Glomerular visceral epithelial cell (primary cell): ENCODE measurements around the gene SLC22A17.
A peak's percentile ranks its signal among the peaks of the same experiment; 100 is the strongest.

Source experiments
- DNase-seq: peaks from one replicate; pipeline ENCODE4 v3.0.0-alpha.2; 2016; ENCODE audit errors: extremely low spot score

The SLC22A17 gene

DNA sequence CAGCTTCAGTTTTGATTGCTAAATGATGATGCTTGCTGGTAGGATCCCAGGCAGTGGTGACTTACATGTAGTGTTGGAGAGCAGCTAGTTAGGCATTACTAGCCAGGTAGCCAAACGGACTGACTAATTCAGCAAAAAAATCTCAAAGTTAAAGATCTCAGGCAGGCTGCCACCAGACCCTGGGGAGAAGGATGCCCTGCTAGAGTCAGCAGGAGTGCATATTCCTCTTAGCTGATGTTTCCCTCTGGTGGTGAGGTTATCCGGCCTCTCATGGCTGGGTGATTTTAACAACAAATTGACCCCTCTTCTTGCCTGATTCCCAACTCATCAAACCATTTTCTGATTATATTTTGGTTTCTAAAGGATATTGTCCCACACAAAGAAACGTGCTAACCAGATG is 9.5 kb upstream of the SLC22A17 start:
- peak; percentile 11 for DNase-seq

DNA sequence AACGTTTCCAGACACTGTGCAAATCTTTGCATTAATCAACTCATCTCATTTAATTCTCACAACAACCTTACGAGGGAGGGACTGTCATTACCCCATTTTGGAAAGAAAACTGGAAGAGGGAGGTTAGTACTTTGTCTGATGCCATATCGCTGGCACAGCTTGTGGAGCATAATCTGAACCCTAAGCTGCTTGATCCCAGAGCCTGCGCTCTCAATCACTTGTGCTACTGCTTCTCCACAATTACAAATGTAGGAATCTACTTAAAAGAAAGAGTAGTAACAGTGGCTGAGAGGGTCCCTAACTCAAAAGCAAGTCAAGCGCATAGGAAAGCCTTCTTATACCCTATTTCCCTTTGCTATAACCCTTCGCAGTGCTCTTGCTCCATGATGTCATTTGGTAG is 9.1 kb upstream of the SLC22A17 start:
- no peak for DNase-seq

DNA sequence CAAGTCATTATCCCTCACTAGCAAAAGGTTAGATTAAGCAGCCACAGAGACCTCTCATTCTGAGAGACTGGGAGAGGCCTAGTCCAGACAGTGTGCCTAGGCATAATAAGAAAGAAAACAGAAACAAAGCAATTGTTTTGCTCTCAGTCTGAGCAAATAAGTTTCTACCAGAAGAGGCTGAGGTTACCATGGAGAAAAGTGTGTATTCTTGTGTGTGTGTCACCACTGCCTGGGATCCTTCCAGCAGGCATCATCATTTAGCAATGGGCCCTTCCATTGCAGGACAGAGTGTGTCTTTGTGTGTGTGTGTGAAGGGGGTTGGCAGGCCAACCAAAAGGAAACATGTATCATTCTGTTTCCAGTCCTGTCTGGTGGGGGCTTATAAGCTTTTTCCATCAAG is 8.6 kb upstream of the SLC22A17 start:
- DNase-seq, result no peak

DNA sequence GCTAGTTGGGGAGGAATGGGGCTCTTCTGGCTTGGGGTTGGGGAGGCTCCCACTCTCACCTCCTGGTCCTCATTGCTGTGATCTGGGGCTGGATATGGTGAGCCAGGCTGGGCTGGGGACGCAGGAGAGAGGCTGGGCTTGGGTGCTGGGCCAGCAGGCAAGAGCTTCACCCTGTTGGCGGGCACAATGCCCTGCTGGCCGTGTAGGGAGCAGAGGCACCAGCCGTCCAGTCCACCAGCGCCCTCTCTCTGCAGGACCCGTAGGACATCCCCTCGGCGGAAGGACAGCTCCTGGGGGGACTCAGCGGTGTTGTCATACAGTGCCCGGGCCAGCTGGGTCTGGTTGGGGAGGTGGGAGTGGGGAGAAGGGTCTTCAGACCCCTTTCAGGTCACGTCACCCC is 7.8 kb upstream of the SLC22A17 start:
- DNase-seq, result no peak

DNA sequence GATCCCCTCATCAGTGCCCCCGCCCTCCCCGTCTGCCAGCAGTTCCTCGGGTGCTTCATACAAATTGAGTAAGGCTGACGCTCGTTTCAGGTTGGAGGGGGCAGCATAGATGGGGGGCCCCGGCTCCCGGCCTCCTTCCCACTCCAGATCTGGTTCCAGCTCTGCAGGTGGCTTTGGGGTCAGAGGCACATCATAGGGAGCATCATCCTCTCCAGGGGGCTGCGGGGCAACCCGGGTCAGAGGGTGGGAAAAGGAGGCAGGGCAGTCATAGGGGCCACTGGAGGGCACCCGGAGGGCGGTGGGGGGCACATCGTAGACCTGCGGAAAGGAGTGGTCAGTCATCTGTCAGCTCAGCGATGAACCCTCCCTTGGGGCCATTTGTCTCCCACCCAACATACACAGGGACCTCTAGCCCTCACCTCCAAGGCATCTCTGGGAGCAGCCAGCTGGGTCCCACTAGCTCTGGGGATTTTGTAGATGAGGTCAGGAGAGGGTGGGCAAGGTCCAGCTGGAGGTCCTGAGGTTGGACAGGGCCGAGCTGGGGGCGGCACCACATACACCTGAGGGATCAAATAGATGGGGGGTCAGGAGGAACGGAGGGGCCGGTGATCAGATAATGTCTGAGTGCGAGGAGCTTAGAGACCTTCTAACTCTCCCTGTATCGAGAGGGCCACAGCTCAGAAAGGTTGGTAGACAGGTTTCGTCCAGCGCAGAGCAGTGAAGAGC is 7.2 kb upstream of the SLC22A17 start:
- no peak for DNase-seq

DNA sequence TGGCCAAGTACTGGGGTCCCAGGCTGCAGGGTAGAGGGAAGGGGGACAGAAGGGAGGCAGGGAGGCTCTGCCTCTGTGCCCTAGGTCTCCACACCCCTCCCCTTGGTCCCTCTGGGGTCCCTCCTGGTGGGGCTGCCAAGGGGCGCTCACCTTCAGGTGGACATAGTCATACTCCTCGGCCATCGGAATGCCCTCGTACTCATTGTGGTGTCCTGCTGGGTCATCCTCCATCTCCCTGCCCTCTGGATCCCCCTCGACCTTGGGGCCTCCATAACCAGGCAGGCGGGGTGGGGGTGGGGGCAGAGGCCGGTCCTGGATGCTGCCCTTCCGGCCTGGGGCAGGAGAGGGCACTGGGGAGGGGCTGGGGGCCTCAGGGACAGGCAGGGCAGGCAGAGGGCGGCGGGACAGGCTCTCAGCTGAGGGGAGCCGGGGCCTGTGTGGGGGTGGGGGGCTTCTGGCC is 6.5 kb upstream of the SLC22A17 start:
- no peak for DNase-seq

DNA sequence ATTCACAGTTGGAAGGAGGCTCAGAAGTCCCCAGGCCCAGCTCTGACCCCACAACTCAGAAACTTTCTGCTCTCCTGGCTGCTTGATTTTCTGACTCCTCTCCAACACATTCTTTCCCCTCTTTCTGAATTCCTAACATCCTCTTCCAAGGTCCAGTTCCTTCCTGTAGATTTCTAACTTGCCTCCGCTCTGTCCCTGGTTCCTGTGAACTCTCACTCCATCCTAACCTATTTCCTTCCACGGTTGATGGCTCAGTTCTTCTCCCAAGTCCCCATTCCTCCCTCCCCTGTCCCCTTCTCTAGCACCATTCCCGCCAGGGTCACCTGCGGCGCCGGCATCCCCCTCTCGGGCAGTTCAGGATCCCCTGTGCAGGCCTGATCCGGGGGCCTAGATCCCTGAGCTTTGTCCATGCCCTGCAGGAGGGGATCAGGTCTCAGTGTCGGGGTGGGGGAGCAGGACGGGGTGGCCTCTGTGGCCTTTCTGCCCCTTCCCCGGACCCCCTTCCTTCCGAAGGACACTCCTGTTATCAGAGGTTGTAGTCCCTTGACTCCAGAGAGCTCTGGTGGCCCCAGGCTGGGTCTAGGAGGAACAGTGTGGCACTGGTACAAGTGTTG is 6.0 kb upstream of the SLC22A17 start:
- DNase-seq, result no peak

GRCh38 chr14:23358042-23358441 is 5.4 kb upstream of the SLC22A17 start:
- DNase-seq, result no peak

DNA sequence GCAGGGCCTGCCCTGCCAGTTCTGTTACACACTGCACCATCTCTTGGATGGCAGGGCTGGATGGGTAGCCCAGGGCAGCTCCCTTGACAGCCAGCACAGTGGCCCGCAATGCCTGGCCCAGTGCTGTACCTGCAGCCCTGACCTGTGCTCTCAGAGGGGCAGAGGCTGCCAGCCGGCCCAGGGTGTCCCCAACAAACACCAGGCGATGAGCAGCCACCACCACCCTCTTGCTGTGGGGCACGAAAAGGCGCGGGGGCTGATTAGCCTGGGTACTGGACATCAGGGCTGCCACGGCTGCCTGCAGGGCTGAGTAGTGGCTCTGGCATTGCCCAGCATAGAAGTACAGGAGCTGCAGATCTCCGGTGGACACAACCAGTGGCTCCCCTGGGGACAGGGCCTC is 4.6 kb upstream of the SLC22A17 start:
- DNase-seq, result no peak

GRCh38 chr14:23356662-23357061 is 4.0 kb upstream of the SLC22A17 start:
- no peak for DNase-seq

DNA sequence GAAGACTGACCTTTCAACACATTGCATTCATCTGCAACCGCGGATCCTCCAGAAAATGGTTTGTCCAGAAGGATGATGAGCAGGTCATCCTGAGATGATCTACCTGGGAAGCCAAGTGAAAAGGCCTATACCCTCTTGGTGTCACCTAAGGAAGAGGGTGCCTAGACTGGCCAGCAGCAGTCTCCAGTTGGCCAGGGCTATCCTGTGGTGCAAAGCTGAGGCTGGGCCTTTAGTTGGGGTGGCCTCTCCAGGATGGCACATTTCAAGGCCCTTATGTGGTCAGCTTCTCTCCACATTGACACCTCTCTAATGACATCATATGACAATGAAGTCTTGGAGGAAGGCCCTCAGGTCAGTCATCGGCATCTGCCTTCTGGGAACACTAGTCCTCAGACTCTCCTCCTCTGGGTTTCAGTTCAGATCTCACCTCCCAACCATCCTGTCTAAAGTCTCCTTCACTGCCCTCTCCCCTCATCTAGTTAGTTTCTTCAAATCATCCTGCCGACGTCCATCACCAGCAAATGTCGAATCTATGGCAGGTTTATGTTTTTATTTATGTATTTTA is 3.3 kb upstream of the SLC22A17 start:
- no peak for DNase-seq

GRCh38 chr14:23354990-23355389 is 2.3 kb upstream of the SLC22A17 start:
- no peak for DNase-seq

DNA sequence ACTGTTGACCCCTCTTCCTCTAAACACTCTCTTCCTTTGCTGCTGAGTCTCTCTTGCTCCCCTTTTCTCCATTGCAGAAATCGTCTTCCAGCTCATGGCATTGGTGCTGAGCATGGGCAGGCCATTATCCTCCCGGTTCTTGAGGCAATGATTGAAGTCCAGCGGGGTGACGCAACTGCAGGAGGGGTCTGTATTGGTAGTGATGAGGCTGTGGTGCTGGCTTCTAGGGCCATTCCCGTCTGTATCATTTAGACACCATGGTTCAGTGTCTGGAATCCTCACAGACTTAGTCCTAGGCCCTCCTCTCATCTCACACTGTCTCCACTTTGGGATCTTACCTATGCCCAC is 720 bp upstream of the SLC22A17 start:
- no peak for DNase-seq

DNA sequence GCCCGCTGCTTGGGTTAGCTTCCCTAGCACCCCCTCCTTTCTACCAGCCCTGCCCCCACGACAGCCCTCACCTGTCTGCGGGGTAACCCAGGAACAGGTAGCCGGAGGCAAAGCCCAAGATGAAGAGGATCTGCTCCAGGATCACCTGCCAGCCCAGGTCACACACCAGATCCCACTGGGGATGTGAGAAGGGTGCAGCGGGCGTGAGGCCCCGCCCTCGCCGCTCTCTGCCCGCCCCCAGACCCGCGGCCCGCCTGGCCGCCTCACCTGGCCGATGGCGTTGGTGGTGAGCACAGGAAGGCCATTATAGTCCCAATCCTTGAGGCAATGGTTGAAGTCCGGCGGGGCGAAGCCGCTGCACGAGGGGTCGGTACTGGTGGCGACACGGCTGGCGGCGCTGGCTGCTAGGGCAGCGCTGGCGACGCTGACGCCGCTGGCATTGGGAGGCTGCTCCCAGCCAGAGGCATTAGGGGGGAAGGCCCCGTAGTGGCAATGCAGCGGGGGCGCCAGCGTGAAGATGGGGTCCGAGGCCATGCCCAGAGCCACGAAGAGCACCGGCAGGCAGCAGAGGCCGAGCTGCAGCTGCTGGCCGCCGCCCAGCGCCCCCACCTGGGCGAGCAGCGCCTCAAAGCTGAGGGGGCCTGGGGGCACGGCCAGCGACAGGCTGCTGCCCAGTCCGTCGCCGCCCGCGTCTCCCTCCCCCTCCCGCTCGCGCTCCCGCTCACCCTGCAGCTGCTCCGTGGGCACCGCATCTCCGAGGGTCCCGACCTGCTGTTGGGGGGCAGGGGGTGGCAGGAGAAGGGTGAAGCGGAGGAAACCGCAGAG is 794 bp downstream of the SLC22A17 start:
- peak; percentile 11 for DNase-seq

DNA sequence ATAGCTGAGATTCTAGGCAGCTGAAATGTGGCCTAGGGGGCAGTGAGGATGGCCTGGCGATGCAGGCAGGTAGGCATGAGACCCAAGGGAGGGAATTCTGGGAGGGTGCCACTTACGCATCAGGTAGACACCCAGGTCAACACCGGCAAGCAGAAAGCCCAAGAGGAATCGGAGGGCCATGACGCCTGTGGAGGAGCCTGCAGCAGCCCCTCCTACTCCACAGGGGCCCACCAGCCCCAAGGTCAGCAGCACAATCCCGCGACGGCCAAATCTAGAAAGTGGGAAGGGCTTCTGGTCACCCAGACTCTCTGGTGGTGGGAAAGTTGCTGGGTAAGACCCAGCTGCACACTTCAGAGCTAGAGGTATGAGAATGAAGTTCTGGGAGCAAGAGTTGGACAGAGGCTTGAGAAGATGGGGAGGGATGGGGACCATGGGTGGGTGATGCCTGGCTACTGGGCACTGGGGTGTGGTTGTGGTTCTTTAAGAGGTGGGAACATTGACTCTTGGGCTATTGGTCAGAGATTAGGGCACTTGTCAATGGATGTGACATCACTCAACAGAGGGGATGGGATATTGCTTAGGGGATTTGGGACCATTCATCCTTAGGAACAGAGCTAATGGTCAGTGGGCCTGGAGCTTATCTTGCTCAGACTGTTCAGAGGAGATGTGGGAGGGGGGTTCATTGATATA is 3.4 kb downstream of the SLC22A17 start:
- no peak for DNase-seq

DNA sequence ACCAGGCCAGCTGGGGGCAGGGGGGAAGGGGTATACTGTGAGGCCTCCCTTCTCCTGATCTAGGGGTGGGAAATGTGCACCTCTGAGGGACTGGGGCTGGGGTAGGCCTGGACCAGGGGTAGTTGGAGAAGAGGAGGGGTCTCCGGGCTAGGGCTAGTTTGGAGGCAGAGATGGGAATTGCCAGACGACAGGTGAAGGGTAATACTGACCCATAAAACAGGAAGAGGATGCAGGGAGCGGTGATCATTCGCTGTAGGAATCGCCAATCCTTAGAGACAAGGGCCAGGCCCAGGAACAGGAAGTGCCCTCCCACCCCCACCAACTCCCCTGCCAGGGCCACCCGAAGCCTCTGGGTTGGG is 4.4 kb downstream of the SLC22A17 start:
- no peak for DNase-seq

DNA sequence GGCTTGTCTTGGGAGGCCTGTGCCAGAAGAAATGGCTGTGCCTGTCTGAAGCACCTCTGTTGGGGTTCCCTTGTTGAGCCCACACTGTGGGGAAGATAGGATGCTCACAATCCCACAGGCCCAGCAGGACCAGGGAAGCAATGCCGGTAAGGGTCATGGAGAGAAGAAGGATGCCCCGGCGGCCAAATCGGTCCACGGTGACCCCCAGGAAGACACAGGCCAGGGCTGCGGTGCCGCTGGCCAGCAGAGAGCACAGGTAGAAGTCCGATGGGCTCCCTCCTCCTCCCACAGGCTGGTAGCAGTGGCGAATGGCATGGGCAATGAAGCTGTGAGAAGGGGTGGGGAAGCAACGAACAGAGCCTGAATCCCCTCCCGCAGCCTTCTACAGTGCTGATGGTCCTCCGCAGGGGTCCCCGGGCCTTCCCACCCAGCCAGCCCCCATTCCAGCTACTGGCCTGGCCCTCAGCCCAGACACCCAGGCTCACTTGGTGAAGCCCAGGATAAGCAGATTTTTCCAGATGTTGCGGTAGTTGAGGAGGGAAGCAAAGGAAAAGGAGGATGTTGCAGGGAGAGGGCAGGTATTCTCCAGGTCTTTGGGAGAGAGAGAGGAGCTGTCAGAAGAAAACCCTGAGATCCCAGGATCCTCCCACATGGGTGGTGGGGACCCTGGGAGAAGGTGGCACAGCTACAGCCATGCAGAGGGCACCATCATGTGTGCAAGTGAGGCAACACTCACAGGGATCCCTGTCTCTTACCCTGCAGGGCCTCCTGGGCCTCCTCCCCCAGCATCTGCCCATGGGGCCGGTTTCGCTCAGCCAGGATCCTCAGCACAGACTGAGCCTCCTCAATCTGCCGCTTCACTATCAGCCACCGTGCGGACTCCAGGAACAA is 5.0 kb downstream of the SLC22A17 start:
- no peak for DNase-seq

GRCh38 chr14:23346693-23347405 is 5.8 kb downstream of the SLC22A17 start:
- DNase-seq, result no peak

DNA sequence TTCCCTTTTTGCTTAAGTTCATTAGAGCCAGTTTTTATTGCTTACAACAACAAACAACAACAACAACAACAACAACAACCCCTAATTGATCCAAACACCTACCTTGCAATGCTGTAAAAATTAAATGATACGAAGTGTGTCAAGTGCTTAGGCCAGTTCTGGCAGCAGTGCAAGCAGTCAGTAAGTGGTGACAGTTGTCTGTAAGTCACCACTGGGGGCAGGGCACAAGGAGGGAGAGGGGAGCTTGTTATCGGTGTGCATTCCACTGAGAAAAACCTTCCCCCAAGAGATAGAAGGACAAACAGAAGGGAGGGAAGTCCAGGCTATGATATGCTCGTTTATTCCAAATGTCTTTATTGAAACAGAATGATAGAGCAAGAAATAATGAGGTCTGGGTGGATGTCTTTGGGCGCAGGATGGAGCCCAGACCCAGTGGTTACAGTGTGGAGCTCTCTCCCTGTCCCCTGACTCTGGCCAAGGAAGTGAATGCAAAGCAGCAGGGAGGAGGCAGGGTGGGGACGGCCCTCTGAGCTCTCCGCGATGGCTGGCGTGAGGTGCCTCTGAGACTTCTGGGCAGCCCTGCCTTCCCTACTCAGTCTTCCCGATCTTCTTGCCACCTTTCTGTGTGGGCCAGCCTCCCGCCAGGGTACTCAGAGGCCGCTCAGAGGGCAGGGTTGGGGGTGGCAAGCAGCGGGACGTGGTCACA is 6.5 kb downstream of the SLC22A17 start:
- no peak for DNase-seq

GRCh38 chr14:23344481-23344880 is 8.2 kb downstream of the SLC22A17 start:
- DNase-seq, result no peak
